NCI-H1048 (cell line): ENCODE measurements around the gene MAN2A2.
"Not testable (repeated sequence)": the region's sequence is repeated elsewhere in the genome, so short reads cannot be mapped to it uniquely, and the experiment has no call there.

Experiments used
- DNase-seq: peaks from one replicate; lab custom pipeline; 2025; lab: John Stamatoyannopoulos, UW

MAN2A2 gene

DNA sequence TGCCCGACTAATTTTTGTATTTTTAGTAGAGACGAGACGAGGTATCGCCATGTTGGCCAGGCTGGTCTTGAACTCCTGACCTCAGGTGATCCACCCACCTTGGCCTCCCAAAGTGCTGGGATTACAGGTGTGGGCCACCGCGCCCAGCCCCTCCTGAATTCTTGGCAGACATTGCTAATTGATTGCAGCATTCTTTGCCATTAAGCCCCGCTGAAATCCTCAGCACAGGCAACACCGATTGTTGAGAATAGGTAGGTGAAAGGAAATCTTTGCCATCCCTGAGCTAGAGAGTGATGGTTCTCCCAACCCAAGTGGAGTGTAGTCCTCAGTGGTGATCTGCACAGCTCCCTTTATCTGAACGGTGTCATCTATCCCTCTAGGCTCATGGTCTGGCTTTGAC, 1.6 kb downstream of the MAN2A2 start:
- DNase-seq, result no peak

DNA sequence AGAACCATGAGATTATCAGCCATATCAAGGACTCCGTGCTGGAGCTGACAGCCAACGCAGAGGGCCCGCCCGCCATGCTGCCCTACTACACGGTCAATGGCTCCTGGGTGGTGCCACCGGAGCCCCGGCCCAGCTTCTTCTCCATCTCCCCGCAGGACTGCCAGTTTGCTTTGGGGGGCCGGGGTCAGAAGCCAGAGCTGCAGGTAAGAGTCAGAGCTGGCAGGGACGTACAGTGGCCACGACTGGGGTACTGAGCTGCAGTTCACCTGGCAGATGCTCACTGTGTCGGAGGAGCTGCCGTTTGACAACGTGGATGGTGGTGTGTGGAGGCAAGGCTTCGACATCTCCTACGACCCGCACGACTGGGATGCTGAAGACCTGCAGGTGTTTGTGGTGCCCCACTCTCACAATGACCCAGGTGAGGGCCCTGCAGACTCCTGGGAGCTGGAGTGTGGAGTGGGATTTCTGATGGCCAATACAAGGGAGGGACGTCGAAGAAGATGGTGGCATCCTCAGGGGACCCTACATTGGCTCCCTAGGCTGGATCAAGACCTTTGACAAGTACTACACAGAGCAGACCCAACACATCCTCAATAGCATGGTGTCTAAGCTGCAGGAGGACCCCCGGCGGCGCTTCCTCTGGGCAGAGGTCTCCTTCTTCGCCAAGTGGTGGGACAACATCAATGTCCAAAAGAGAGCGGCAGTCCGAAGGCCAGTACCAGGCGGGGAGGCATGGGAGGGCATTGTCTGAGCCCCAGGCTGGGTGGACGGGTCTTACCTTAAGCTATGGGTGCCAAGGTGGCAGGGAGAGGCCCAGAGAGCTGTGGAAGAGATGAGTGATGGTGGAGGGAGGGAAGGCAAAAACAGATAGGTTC, 2.4 kb downstream of the MAN2A2 start:
- no peak for DNase-seq

DNA sequence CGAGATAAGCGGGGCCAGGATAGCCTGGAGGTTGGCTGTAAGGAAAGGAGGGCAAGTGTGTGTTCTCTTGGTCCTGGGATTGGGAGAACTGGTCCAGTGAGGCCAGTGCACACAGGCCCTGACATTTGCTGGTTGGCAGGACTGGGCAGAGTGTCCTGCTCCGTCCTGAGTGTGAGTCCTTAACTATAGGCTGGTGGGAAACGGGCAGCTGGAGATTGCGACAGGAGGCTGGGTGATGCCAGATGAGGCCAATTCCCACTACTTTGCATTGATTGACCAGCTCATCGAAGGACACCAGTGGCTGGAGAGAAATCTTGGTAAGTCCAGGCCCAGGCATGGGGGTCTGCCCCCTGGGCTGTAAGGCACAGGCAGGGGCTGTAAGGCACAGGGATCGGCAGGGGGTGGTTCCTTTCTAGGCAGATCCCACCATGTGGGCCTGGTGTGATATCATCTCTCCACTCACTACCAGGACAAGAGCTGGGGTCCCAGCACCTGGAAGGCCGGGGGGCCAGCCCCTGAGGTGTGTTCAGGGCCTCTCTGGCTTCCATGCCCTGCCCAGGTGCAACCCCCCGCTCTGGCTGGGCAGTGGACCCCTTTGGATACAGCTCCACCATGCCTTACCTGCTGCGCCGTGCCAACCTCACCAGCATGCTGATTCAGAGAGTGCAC, 3.2 kb downstream of the MAN2A2 start:
- no peak for DNase-seq

DNA sequence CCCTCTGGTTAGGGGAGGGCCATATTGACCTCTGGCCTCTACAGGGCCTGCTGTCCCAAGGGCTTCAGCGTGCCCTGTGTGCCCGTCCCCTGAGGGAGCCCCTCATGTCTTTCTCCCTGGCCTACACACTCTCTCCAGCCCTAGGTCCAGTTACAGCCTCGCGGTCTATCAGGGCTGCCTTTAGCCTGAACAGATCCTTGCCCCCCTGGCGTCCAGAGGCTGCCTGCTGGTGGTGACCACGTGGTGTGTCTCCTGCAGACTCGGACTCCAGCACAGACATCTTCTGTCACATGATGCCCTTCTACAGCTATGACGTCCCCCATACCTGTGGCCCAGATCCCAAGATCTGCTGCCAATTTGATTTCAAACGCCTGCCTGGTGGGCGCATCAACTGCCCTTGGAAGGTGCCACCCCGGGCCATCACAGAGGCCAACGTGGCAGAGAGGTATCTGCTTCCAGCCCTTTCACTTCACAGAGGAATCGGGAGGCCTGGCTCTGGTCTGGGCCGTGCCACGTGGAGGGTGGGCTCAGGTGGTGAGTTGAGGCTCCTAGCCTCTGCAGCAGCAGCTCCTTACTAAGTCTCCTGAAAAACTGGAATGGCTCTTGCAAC, 4.1 kb downstream of the MAN2A2 start:
- DNase-seq, result no peak

DNA sequence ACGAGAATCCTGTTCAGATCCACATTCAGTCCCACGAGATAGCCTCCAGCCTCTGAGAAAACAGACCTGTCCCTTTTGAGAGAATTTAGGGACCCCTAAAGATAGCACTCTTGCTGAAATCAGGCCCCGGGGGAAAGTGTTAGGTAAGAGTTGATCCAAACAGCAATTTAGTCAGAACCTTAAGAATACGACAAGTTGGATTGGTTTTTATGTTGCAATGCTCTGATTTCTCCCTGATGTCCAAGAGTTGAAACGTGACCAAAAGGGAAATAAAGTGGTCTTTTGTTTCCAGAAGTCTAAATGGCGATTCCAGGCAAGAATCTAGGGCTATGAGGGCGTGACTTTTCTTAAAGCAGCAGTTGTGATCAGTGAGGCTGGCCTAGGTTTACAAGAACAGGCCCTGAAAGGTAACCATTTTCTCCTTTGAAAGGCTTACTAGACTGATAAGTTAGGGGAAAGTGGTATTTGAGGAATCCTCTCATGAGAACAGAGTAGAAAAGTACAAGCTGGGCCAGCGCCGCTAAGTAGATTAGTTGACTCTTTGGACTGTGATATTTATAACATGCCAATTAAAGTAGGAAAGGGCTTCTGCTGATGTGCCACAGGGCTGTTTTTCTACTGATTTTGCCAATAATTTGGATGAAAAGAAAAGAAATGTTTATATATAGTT, 4.9 kb downstream of the MAN2A2 start:
- no peak for DNase-seq

DNA sequence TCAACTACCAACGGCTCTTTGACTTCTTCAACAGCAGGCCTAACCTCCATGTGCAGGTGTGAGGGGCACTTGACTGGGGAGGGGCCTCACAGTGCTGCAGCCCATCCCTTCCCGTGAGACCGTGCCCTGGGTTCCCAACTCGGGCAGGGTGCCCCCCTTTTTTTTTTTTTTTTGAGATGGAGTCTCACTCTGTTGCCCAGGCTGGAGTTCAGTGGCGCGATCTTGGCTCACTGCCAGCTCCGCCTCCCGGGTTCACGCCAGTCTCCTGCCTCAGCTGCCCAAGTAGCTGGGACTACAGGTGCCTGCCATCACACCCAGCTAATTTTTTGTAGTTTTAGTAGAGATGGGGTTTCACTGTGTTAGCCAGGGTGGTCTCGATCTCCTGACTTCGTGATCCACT, 6.3 kb downstream of the MAN2A2 start:
- DNase-seq, result not testable (repeated sequence)

DNA sequence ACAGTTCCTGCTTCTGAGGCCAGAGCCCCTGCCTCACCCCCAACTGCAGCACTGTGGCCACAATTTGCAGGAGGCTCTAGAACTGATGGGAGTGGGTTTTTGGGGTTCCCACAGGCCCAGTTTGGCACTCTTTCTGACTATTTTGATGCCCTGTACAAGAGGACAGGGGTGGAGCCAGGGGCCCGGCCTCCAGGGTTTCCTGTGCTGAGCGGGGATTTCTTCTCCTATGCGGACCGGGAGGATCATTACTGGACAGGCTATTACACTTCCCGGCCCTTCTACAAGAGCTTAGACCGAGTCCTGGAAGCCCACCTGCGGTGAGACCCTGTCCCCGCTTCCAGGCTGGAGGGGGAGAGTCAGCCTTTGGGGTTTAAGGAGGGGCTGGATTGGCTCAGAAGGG, 6.9 kb downstream of the MAN2A2 start:
- DNase-seq, result no peak

DNA sequence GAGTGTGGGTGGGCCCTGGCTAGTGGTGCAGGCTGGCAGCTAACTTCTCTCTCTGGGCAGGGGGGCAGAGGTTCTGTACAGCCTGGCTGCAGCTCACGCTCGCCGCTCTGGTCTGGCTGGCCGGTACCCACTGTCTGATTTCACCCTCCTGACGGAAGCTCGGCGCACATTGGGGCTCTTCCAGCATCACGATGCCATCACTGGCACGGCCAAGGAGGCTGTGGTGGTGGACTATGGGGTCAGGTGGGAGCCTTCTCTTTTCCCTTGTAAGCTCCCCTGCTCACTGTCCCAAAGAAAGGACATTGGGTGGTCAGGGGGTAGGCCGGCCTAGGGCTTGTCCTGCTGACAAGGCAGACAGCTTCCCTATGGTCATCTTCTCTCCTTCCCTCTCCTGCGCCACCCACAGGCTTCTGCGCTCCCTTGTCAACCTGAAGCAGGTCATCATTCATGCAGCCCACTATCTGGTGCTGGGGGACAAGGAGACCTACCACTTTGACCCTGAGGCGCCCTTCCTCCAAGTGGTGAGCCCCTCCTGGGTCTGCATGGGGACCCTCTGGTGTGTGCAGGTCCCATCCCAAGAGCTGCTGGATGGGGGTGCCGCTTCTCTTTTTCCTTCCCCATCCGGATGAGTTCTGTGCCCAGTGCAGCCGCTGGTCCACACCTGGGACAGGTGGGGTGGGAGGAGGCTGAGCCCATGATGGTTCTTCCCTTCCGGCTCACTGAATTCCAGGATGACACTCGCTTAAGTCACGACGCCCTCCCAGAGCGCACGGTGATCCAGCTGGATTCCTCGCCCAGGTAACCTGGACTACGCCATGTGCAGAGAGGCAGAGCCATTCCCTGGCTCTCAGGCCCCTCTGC, 7.6 kb downstream of the MAN2A2 start:
- DNase-seq, result no peak

DNA sequence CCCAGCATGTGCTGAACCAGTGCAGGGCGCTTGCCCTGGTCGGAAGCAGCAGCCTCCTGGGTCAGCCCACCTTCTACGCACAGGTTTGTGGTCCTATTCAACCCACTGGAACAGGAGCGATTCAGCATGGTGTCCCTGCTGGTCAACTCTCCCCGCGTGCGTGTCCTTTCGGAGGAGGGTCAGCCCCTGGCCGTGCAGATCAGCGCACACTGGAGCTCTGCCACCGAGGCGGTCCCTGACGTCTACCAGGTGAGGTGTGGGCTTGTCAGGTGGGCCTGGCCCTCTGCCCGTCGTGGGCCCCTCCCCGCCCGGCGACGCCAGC, 8.2 kb downstream of the MAN2A2 start:
- DNase-seq, result no peak

DNA sequence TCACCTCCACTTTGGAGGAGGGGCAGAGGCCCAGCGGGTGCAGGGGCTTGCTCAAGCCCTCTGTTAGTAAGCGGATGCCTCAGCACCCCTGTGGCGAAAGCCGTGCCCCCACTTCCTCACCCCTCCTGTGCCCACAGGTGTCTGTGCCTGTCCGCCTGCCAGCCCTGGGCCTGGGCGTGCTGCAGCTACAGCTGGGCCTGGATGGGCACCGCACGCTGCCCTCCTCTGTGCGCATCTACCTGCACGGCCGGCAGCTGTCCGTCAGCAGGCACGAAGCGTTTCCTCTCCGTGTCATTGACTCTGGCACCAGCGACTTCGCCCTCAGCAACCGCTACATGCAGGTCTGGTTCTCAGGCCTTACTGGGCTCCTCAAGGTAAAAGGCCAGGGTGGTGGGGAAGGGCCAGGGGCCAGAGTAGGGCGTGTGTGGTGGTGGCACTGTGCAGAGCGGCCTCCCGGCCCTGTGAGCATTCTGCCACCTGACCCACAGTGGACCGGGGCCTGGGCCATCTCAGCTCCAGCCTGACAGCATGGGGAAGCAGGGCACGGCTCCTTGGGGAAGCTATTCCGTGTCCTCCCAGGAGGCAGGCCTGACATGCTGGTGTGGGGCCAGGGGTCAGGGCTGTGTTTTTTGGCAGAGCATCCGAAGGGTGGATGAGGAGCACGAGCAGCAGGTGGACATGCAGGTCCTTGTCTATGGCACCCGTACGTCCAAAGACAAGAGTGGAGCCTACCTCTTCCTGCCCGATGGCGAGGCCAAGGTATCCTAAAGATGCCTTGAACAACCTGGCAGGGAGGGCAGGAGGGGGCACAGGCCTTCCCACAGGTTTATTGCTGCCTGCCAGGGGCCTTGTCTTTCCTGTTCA, 9.0 kb downstream of the MAN2A2 start:
- no peak for DNase-seq

DNA sequence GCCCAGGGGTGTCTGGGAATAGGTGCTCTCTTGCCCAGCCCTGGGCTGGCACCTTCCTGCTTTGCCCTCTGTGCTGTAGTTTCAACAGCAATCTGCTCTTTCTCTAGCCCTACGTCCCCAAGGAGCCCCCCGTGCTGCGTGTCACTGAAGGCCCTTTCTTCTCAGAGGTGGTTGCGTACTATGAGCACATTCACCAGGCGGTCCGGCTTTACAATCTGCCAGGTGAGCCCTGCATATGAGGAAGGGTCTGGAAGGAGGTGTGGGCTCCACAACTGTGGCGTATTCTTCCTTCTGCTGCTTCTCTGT, 9.6 kb downstream of the MAN2A2 start:
- no peak for DNase-seq

DNA sequence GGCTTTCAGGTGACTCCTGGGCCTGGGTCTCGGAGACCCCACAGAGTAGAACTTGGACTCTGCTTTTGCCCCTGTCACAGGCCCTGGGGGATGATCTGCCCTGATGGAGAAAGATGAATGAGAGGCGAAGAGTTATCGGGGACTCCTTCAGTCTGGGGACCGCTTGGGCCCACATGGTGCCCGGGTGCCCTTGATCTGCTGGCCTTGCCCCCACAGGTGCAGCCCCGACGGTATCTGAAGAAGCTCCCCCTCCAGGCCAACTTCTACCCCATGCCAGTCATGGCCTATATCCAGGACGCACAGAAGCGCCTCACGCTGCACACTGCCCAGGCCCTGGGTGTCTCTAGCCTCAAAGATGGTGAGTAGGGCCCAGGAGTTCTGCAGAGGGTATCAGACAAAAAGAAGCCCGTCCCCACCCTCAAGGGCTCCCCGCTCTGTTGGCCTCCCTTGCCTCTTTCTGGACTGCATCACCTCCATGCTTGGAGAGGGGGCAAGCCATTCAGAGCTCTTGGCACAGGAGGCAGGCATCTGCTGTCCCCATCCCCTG, 10.4 kb downstream of the MAN2A2 start:
- DNase-seq, result no peak

DNA sequence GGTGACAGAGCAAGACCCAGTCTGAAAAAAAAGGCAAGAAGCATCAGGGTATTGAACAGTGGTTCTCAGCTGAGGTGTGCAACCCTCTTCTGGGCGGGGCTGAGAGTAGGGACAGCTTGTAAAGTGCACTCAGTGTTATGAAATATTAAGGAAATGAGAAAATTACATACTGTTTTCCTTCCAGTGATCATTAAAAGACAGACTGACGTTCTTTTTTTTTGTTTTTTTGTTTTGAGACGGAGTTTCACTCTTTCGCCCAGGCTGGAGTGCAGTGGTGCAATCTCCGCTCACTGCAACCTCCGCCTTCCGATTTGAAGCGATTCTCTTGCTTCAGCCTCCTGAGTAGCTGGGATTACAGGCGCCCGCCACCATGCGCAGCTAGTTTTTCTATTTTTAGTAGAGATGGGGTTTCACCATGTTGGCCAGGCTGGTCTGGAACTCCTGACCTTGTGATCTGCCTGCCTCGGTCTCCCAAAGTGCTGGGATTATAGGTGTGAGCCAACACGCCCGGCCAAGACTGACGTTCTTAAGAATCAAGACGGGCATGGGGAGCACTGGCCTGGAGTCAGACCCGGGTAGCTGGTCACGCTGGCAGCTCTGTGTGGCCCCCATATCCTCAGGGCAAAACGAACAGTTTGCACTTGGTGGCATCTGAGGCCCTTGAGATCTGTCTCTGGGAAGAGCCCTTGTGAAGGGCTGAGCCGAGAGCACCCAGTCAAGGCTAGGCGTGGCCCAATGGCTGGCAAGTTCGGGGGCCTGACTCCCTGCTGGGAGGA, 11.4 kb downstream of the MAN2A2 start:
- no peak for DNase-seq

DNA sequence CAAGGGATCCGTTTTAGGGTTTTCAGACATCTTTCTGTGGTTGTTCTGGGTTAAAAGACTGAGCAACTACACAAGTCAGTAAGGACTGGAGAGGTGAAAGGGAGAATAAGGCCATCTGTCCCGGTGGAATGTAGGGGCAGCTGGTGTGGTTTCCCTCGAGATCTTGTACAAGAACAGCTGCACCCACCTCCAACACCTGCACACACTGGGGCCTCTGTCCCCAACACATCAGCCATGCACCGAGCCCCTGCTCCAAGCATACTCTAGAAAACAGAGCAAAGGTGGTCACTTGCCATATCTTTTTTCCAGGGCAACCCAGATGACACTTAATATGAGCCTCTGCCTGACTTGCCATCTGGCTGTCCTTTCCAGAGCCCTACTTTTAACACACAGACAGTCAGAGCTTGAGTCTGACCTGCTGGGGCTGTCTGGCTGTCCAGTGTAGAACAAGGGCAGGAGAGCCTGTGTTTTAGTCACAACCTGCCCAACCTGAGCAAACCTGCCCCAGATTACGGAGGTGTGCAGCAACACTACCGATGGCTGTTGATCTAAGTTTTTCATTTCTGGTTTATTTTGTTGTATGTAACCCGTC, 12.2 kb downstream of the MAN2A2 start:
- DNase-seq, result no peak

DNA sequence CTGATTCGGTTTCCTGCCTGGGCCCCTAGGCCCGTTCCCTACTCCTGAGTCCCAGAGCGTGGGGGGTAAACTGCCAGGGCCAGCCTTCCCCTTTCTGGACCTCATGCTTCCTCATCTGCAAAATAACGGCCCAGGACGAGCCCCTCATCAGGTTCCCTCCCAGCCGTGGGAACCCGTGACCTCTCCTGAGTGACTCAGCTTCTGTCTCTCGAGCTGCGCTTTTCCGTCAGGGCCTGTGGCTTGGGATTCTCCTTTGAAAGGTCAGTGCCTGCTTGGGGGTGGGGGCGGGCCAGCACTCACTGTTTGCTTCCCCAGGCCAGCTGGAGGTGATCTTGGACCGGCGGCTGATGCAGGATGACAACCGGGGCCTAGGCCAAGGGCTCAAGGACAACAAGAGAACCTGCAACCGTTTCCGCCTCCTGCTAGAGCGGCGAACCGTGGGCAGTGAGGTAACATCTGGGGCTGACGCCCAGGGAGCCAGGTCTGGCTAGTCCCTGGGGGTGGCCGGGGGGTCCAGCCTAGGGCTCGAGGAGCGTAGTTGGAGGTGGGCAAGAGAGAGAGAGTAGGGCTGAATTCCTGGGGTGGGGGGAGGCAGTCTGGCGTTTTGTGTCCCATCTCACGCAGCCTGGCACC, 12.8 kb downstream of the MAN2A2 start:
- DNase-seq, result no peak

DNA sequence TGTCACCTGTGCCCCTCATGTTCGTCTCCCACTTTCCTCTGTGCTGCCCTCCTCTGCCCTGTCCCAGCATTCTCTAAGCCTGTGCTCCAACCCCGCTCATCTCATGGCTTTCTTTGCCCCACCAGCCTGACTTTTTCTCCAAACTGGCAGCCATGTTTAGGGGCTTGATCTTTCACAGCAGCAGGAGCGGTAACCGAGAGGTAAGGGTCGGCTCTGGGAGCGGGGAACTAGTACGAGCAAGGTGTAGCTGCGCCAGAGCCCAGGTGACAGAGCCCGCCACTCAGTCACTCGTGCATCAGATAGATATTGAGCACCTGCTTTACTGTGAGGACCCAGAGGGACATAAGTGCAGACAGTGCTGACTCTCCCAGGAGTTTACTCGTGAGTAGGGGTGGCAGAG, 13.4 kb downstream of the MAN2A2 start:
- no peak for DNase-seq

DNA sequence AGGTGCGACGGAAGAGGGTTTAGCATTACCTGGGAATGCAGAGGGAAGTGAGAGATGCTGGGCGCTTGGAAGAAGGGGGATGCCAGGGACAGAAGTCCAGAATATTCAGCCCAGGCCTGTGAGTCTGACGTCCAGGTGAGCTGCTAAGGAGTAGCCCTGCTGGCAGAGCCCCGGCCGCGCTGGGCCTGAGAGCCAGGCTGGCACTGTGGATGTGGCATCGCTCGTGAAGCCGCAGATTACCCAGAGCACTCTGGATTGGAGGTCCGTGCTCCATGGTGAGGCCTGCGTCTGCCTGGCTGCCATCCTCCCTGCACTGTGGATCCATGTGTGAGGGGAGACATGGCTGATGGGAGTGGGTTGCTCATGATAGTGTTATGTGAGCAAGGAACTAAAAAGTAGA, 14.5 kb downstream of the MAN2A2 start:
- no peak for DNase-seq

DNA sequence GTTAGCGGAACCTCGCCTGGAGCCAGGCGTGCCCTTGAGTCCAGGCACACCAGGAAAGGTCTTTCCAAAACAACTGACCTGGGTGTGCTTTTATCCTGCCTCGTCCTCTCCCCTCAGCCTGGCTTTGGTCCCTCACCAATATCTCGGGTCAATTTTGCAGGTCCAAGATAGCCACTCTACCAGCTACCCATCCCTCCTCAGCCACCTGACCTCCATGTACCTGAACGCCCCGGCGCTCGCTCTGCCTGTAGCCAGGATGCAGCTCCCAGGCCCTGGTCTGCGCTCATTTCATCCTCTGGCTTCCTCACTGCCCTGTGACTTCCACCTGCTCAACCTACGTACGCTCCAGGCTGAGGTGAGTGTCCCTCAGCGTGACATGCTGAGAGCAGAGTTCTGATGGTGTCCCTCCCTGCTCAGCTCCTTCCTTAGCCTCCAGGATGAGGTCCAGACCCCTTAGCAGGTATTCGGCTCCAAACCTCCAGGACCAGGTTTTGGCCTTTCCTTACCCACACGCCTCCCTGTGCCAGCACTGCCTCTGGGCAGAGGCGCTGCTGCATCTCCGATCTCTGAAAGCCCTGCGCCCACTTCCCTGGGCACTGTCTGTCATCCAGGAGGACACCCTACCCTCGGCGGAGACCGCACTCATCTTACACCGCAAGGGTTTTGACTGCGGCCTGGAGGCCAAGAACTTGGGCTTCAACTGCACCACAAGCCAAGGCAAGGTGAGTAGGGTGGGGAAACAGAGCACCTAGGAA, 15.1 kb downstream of the MAN2A2 start:
- DNase-seq, result no peak
